ENCODE measurements around the gene POMP. TPM values are rescaled to one million over a fixed set of nuclear protein-coding genes. Genes with fewer than 3 reads are reported as not detected.

POMP gene
- total and polyA plus RNA-seq, 4 donors: 32.2 to 132 (median 41.1) TPM

DNA sequence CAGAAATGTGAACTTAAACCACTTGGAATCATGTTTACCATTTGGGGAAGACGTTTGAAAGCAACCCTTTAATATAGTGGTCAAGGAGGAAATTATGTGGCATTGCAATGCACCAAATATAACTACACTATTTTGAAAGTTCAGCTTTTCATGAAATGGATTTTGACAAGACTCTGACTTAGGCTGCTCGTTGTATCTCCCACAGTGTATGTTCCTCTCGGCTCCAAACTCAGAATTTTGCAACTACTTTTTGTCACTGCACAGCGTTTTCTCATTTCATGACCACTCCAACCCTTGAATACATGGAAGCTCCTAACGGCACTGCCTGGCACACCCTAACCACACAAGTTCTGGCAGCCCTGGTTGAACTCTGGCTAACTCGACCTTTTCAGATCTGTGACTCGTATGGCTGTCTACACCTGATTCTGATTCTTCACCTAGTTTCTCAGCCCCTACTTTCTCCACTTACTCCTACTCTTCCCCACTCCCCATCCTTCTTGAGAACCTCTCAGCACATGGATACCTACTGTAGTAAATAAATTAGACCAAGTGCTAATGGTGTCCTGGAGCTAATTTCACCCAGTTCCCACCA lies 7.0 kb upstream of the POMP start:
- Histone ChIP-seq H3K4me3 (ENCODE audit: low read depth in 1 of 3, low read length in 3 of 3) (no peak overlapping the region), H3K27me3 (ENCODE audit: control insufficient read depth in 4 of 4, insufficient read depth in 4 of 4, low read length in 3 of 4) (no peaks in the 10 kb centered on the region), H3K27ac (ENCODE audit: low read depth in 1 of 2, low read length in 2 of 2) (no peak overlapping the region), H3K9ac (ENCODE audit: low read depth in 1 of 2, low read length in 2 of 2) (no peak overlapping the region), H3K4me1 (ENCODE audit: control insufficient read depth in 4 of 4, insufficient read depth in 4 of 4, low read length in 3 of 4) (no peaks in the 10 kb centered on the region), H3K36me3 (ENCODE audit: control insufficient read depth in 4 of 4, insufficient read depth in 3 of 4, low read depth in 1 of 4, low read length in 3 of 4) (no peaks in the 10 kb centered on the region), H3K9me3 (ENCODE audit: control insufficient read depth in 4 of 4, low read length in 3 of 4) (no peaks in the 10 kb centered on the region)
- no peak for DNase-seq (ENCODE audit: low spot score)
- WGBS: 76% methylated on average over 7 of the region's 7 CpGs
- no peak for TF ChIP-seq FOXA2 (IDR thresholded peaks at IDR 0.05)
- TF ChIP-seq RAD21 (IDR thresholded peaks at IDR 0.05): no peak
- TF ChIP-seq, protein P1, sequence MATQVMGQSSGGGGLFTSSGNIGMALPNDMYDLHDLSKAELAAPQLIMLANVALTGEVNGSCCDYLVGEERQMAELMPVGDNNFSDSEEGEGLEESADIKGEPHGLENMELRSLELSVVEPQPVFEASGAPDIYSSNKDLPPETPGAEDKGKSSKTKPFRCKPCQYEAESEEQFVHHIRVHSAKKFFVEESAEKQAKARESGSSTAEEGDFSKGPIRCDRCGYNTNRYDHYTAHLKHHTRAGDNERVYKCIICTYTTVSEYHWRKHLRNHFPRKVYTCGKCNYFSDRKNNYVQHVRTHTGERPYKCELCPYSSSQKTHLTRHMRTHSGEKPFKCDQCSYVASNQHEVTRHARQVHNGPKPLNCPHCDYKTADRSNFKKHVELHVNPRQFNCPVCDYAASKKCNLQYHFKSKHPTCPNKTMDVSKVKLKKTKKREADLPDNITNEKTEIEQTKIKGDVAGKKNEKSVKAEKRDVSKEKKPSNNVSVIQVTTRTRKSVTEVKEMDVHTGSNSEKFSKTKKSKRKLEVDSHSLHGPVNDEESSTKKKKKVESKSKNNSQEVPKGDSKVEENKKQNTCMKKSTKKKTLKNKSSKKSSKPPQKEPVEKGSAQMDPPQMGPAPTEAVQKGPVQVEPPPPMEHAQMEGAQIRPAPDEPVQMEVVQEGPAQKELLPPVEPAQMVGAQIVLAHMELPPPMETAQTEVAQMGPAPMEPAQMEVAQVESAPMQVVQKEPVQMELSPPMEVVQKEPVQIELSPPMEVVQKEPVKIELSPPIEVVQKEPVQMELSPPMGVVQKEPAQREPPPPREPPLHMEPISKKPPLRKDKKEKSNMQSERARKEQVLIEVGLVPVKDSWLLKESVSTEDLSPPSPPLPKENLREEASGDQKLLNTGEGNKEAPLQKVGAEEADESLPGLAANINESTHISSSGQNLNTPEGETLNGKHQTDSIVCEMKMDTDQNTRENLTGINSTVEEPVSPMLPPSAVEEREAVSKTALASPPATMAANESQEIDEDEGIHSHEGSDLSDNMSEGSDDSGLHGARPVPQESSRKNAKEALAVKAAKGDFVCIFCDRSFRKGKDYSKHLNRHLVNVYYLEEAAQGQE (IDR thresholded peaks at IDR 0.05): no peak
- TF ChIP-seq TAF1 (conservative IDR thresholded peaks at IDR 0.05): no peak
- TF ChIP-seq YY1 (IDR thresholded peaks at IDR 0.05): no peak
- TF ChIP-seq JUND (IDR thresholded peaks at IDR 0.05): no peak
- TF ChIP-seq FOXA1 (IDR thresholded peaks at IDR 0.05): no peak
- TF ChIP-seq, protein P2, sequence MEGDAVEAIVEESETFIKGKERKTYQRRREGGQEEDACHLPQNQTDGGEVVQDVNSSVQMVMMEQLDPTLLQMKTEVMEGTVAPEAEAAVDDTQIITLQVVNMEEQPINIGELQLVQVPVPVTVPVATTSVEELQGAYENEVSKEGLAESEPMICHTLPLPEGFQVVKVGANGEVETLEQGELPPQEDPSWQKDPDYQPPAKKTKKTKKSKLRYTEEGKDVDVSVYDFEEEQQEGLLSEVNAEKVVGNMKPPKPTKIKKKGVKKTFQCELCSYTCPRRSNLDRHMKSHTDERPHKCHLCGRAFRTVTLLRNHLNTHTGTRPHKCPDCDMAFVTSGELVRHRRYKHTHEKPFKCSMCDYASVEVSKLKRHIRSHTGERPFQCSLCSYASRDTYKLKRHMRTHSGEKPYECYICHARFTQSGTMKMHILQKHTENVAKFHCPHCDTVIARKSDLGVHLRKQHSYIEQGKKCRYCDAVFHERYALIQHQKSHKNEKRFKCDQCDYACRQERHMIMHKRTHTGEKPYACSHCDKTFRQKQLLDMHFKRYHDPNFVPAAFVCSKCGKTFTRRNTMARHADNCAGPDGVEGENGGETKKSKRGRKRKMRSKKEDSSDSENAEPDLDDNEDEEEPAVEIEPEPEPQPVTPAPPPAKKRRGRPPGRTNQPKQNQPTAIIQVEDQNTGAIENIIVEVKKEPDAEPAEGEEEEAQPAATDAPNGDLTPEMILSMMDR (IDR thresholded peaks at IDR 0.05; ENCODE audit: low read depth, low read length, missing input control): no peak
- TF ChIP-seq HNF4G (IDR thresholded peaks at IDR 0.05): no peak
- no peak for TF ChIP-seq SP1 (IDR thresholded peaks at IDR 0.05)
- TF ChIP-seq EGR1 (IDR thresholded peaks at IDR 0.05; ENCODE audit: low read depth in 2 of 2): no peak
- no peak for TF ChIP-seq NR2F2 (IDR thresholded peaks at IDR 0.05)
- no peak for TF ChIP-seq HNF4A (conservative IDR thresholded peaks at IDR 0.05)
- TF ChIP-seq, protein P3, sequence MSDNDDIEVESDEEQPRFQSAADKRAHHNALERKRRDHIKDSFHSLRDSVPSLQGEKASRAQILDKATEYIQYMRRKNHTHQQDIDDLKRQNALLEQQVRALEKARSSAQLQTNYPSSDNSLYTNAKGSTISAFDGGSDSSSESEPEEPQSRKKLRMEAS (IDR thresholded peaks at IDR 0.05): no peak
- TF ChIP-seq RXRA (IDR thresholded peaks at IDR 0.05): no peak
- TF ChIP-seq GABPA (IDR thresholded peaks at IDR 0.05 in 1 of 2, conservative IDR thresholded peaks at IDR 0.05 in 1 of 2): no peak
- TF ChIP-seq, protein P4, sequence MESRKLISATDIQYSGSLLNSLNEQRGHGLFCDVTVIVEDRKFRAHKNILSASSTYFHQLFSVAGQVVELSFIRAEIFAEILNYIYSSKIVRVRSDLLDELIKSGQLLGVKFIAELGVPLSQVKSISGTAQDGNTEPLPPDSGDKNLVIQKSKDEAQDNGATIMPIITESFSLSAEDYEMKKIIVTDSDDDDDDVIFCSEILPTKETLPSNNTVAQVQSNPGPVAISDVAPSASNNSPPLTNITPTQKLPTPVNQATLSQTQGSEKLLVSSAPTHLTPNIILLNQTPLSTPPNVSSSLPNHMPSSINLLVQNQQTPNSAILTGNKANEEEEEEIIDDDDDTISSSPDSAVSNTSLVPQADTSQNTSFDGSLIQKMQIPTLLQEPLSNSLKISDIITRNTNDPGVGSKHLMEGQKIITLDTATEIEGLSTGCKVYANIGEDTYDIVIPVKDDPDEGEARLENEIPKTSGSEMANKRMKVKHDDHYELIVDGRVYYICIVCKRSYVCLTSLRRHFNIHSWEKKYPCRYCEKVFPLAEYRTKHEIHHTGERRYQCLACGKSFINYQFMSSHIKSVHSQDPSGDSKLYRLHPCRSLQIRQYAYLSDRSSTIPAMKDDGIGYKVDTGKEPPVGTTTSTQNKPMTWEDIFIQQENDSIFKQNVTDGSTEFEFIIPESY (IDR thresholded peaks at IDR 0.05): no peak
- TF ChIP-seq, protein P5, sequence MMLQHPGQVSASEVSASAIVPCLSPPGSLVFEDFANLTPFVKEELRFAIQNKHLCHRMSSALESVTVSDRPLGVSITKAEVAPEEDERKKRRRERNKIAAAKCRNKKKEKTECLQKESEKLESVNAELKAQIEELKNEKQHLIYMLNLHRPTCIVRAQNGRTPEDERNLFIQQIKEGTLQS (IDR thresholded peaks at IDR 0.05): no peak
